DOHH2 (cell line): ENCODE data around the gene SLMAP.

ENCODE experiments used
- H3F3A ChIP-seq: fragments of 200-600 bp; sonication (generic), shearing (Covaris generic); 2 replicates; pipeline ENCODE4 v1.6.0; 2016; ENCODE audit warnings: antibody characterized with exemption, mild to moderate bottlenecking; ENCODE audit not compliant: control insufficient read depth, insufficient read depth
- H3K27ac ChIP-seq: fragments of 200-600 bp; sonication (generic); 2 replicates; pipeline ENCODE4 v1.5.1; 2014; ENCODE audit warnings: low read depth, mild to moderate bottlenecking, low read length, moderate library complexity
- H3K27me3 ChIP-seq: fragments of 200-600 bp; sonication (generic); 2 replicates; pipeline ENCODE4 v1.6.1; 2014; ENCODE audit warnings: mild to moderate bottlenecking, low read length, mixed read lengths; ENCODE audit not compliant: control insufficient read depth
- H3K36me3 ChIP-seq: fragments of 200-600 bp; sonication (generic); 2 replicates; pipeline ENCODE4 v1.6.1; 2014; ENCODE audit warnings: mild to moderate bottlenecking, low read length, moderate library complexity, mixed read lengths; ENCODE audit not compliant: control insufficient read depth
- H3K4me1 ChIP-seq: fragments of 200-600 bp; sonication (generic); 2 replicates; pipeline ENCODE4 v1.6.1; 2014; ENCODE audit warnings: mild to moderate bottlenecking, low read length, mixed read lengths; ENCODE audit not compliant: control insufficient read depth
- H3K4me2 ChIP-seq: fragments of 200-600 bp; sonication (generic); 2 replicates; pipeline ENCODE4 v1.6.0; 2014; ENCODE audit warnings: mild to moderate bottlenecking, low read length, moderate library complexity
- H3K4me3 ChIP-seq: fragments of 200-600 bp; sonication (generic); 2 replicates; pipeline ENCODE4 v1.5.1; 2014; ENCODE audit warnings: mild to moderate bottlenecking, low read length, mixed read lengths
- H3K79me2 ChIP-seq: fragments of 200-600 bp; sonication (generic); 2 replicates; pipeline ENCODE4 v1.6.1; 2014; ENCODE audit warnings: mild to moderate bottlenecking, low read length, mixed read lengths; ENCODE audit not compliant: control insufficient read depth
- H3K9me2 ChIP-seq: fragments of 200-600 bp; sonication (generic); replicated peaks from 2 replicates; pipeline ENCODE4 v1.6.1; 2014; ENCODE audit warnings: mild to moderate bottlenecking, low read length, mixed read lengths; ENCODE audit not compliant: control insufficient read depth
- H3K9me3 ChIP-seq: fragments of 200-600 bp; sonication (generic); 2 replicates; pipeline ENCODE4 v1.6.1; 2014; ENCODE audit warnings: antibody characterized with exemption, low read length, mixed read lengths; ENCODE audit not compliant: control insufficient read depth, insufficient read depth
- H4K20me1 ChIP-seq: fragments of 200-600 bp; sonication (generic); 2 replicates; pipeline ENCODE4 v1.6.0; 2014; ENCODE audit warnings: low read depth, mild to moderate bottlenecking, antibody characterized with exemption, low read length, moderate library complexity; ENCODE audit not compliant: control insufficient read depth, insufficient read depth
- EZH2phosphoT487 ChIP-seq: fragments of 200-600 bp; sonication (generic); IDR thresholded peaks from 2 replicates; pipeline ENCODE4 v1.6.1; 2017; ENCODE audit warnings: borderline replicate concordance, mild to moderate bottlenecking, antibody characterized with exemption, low read length, moderate library complexity, mixed read lengths
- TF ChIP-seq, protein P1 (sequence below): fragments of 200-600 bp; sonication (generic); IDR thresholded peaks from one replicate; pipeline ENCODE4 v1.5.1; 2014; ENCODE audit warnings: antibody characterized with exemption, mild to moderate bottlenecking, low read depth, low read length; ENCODE audit not compliant: poor library complexity, severe bottlenecking

SLMAP gene

DNA sequence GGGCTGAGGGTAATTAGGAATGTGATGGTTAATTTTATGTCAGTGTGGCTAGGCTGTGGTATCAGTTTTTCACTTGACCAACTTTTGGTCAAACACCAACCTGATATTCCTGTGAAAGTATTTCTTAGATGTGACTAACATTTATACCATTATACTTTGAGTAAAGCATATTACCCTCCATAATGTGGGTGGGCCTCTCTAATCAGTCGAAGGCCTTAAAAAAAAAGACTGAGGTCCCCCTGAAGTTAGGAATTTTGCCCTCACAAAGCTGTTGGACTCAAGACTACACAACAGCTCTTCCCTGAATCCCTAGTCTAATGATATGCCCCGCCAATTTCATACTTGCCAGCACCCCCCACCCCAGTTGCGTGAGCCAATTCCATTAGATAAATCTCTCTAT, 12.5 kb downstream of the SLMAP start:
- H3K36me3 ChIP-seq: peaks cover 20% of the 10 kb centered on the region
- H3K9me3 ChIP-seq: no peaks in the 10 kb centered on the region
- TF ChIP-seq, protein P1, sequence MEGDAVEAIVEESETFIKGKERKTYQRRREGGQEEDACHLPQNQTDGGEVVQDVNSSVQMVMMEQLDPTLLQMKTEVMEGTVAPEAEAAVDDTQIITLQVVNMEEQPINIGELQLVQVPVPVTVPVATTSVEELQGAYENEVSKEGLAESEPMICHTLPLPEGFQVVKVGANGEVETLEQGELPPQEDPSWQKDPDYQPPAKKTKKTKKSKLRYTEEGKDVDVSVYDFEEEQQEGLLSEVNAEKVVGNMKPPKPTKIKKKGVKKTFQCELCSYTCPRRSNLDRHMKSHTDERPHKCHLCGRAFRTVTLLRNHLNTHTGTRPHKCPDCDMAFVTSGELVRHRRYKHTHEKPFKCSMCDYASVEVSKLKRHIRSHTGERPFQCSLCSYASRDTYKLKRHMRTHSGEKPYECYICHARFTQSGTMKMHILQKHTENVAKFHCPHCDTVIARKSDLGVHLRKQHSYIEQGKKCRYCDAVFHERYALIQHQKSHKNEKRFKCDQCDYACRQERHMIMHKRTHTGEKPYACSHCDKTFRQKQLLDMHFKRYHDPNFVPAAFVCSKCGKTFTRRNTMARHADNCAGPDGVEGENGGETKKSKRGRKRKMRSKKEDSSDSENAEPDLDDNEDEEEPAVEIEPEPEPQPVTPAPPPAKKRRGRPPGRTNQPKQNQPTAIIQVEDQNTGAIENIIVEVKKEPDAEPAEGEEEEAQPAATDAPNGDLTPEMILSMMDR: no peak
- TF ChIP-seq EZH2phosphoT487: no peak
- no peaks in the 10 kb centered on the region for H3F3A ChIP-seq
- peaks cover 96% of the 10 kb centered on the region for H3K79me2 ChIP-seq
- H4K20me1 ChIP-seq: peaks cover 16% of the 10 kb centered on the region; the same call in 1 of the 2 replicates
- no peak overlapping the region for H3K4me3 ChIP-seq
- no peaks in the 10 kb centered on the region for H3K4me1 ChIP-seq
- H3K27ac ChIP-seq: no peak overlapping the region
- no peak overlapping the region for H3K4me2 ChIP-seq
- H3K27me3 ChIP-seq: no peaks in the 10 kb centered on the region
- no peaks in the 10 kb centered on the region for H3K9me2 ChIP-seq

DNA sequence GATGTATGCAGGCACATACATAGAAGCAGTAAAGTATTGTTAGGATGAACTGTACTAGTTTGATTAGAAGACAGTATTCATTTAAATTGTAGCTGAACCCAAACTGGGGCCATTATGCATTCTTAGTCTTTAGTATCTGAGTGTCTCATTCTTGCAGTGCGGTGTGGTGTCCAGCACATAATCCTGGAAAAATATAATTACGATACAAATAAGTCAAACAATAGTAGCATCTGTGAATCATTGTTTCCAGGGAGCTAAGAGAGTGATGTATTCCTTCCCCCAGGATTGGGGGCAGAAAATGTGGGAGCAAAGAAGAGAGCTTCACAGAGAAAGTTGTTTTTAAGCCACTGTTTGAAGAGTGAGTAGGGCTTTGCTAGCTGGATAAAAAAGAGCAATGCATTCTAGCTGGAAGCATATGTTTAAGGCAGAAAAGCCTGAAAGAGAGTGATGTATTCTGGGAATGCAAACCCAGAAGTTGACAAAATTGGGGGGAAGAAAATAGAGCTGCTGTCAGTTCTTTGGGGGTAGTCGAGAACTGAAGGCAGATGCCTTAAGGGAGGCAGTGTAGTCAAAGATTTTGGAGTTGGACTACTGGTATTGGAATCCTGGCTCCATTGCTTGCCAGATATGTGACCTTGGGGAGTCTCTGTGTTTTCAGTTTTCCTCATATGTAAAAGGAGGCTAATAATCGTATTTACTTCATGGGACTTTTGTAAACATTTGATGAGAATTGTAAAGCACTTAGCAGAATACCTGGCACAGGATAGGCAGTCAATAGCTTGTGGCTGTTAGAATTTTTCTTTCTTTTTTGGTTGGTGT, 14.1 kb downstream of the SLMAP start:
- Histone ChIP-seq H3K4me2 (no peak overlapping the region), H3K27ac (no peak overlapping the region), H3F3A (no peaks in the 10 kb centered on the region), H3K9me2 (no peaks in the 10 kb centered on the region), H3K36me3 (peaks cover 14% of the 10 kb centered on the region), H4K20me1 (peaks cover 13% of the 10 kb centered on the region; the same call in 1 of the 2 replicates), H3K4me3 (no peak overlapping the region), H3K9me3 (no peaks in the 10 kb centered on the region), H3K79me2 (peaks cover 88% of the 10 kb centered on the region), H3K27me3 (no peaks in the 10 kb centered on the region), H3K4me1 (peaks cover 4% of the 10 kb centered on the region; the same call in 1 of the 2 replicates)
- no peak for TF ChIP-seq EZH2phosphoT487
- TF ChIP-seq, protein P1: no peak

DNA sequence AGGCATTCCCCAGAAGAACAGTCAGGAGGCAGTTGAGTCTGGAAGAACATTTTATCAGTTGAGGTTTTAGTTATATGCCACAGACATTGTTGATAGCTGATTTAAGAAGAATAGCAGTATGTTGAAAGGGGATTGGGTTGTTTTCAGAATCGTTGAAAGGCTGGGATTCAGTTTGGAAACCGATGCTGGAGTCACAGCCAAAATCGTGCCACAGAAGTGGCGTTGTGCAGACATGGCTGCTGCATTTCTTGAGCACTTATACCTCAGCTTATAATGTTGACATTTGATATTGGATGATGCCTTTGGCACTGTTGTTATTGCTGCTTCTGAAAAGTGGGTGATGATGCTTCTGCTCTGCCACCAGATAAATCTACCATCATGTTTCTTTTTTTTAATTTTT, 16.1 kb downstream of the SLMAP start:
- TF ChIP-seq, protein P1: no peak
- no peak for TF ChIP-seq EZH2phosphoT487
- no peak overlapping the region for H3K4me3 ChIP-seq
- no peaks in the 10 kb centered on the region for H3K9me3 ChIP-seq
- peaks cover 4% of the 10 kb centered on the region; the same call in 1 of the 2 replicates for H3K4me1 ChIP-seq
- no peaks in the 10 kb centered on the region for H3K9me2 ChIP-seq
- H4K20me1 ChIP-seq: peaks cover 13% of the 10 kb centered on the region; the same call in 1 of the 2 replicates
- no peaks in the 10 kb centered on the region for H3F3A ChIP-seq
- no peak overlapping the region for H3K4me2 ChIP-seq
- no peak overlapping the region for H3K27ac ChIP-seq
- H3K36me3 ChIP-seq: peaks cover 11% of the 10 kb centered on the region
- peaks cover 78% of the 10 kb centered on the region for H3K79me2 ChIP-seq
- no peaks in the 10 kb centered on the region for H3K27me3 ChIP-seq
